GM12873 (cell line): Measurements from ENCODE around the gene CSAD.

Experiments used
- CTCF ChIP-seq: IDR thresholded peaks from 2 replicates; pipeline ENCODE4 v1.5.1; 2012; ENCODE audit warnings: low read depth, mild to moderate bottlenecking, moderate library complexity, low read length, control low read depth; ENCODE audit not compliant: insufficient read depth; ENCODE audit errors: missing control alignments

The CSAD gene

GRCh38 chr12:53214687-53215455 is 34.1 kb upstream of the CSAD start:
- TF ChIP-seq CTCF = no peak

GRCh38 chr12:53214221-53214620 is 33.5 kb upstream of the CSAD start:
- TF ChIP-seq CTCF = no peak

GRCh38 chr12:53213348-53213747 is 32.6 kb upstream of the CSAD start:
- peak; percentile 98 for TF ChIP-seq CTCF

- TF ChIP-seq CTCF = no peak
Observed at GRCh38 chr12:53212931-53213330, 32.2 kb upstream of the CSAD start.

GRCh38 chr12:53211476-53212381 is 31.0 kb upstream of the CSAD start:
- peak; percentile 71 for TF ChIP-seq CTCF

GRCh38 chr12:53210843-53211242 is 30.1 kb upstream of the CSAD start:
- no peak for TF ChIP-seq CTCF

- no peak for TF ChIP-seq CTCF
Observed at GRCh38 chr12:53208877-53209463, 28.2 kb upstream of the CSAD start.
